IMR-90 (cell line): Measurements from ENCODE around the gene CXXC1. TPM values are rescaled to one million over a fixed set of nuclear protein-coding genes. Genes with fewer than 3 reads are reported as not detected.

Experiments
- ATAC-seq: fragments of 200-7000 bp; cut with Tn5 transposase; 2 replicates; pipeline ENCODE4 v1.9.1; 2020; ENCODE audit warnings: low read depth, mild to moderate bottlenecking, moderate library complexity
- BruUV-seq: library from RNA; stranded (reverse); fragments of 400-500 nt; replicated peaks from 2 replicates; lab custom pipeline; 2021; lab: Mats Ljungman, UMichigan
- CTCF ChIA-PET: fragments of 300-600 bp; formaldehyde crosslinking; extraction: SDS; loops from one replicate; lab custom pipeline; 2021; ENCODE audit warnings: antibody characterized with exemption; lab: Yijun Ruan, JAX
- POLR2A ChIA-PET: fragments of 300-600 bp; sonication (Branson Sonifier 250); formaldehyde crosslinking; loops from one replicate; lab custom pipeline; 2022; ENCODE audit warnings: antibody characterized with exemption; ENCODE audit not compliant: unreplicated experiment; lab: Charles Lee
- DNase-seq: peaks from one replicate; pipeline ENCODE4 v3.0.0; 2013
- H2AFZ ChIP-seq: replicated peaks from 2 replicates; pipeline ENCODE3; 2013; ENCODE audit warnings: low read length, mild to moderate bottlenecking; ENCODE audit not compliant: poor library complexity
- H2AK5ac ChIP-seq: 2 replicates; pipeline ENCODE4 v1.6.1; 2013; ENCODE audit warnings: low read depth, low read length, inconsistent platforms
- H2AK9ac ChIP-seq: replicated peaks from 2 replicates; pipeline ENCODE3; 2013; ENCODE audit warnings: mild to moderate bottlenecking, low read depth, low read length, moderate library complexity; ENCODE audit not compliant: poor library complexity
- H2BK120ac ChIP-seq: 2 replicates; pipeline ENCODE4 v1.6.1; 2013; ENCODE audit warnings: low read depth, low read length, inconsistent platforms
- H2BK15ac ChIP-seq: 3 replicates; pipeline ENCODE4 v1.6.1; 2013; ENCODE audit warnings: low read depth, low read length, inconsistent platforms
- H2BK20ac ChIP-seq: 2 replicates; pipeline ENCODE4 v1.6.1; 2013; ENCODE audit warnings: low read depth, mild to moderate bottlenecking, inconsistent platforms, low read length, moderate library complexity
- H2BK5ac ChIP-seq: 2 replicates; pipeline ENCODE4 v1.6.1; 2013; ENCODE audit warnings: mild to moderate bottlenecking, low read depth, low read length, inconsistent platforms; ENCODE audit not compliant: poor library complexity, severe bottlenecking
- H3K14ac ChIP-seq: replicated peaks from 2 replicates; pipeline ENCODE4 v1.6.1; 2013; ENCODE audit warnings: low read depth, low read length, inconsistent platforms
- H3K18ac ChIP-seq: 2 replicates; pipeline ENCODE4 v1.6.1; 2013; ENCODE audit warnings: low read depth, low read length, control low read depth
- H3K23ac ChIP-seq: 2 replicates; pipeline ENCODE4 v1.6.1; 2013; ENCODE audit warnings: low read depth, low read length, inconsistent platforms
- H3K27ac ChIP-seq: 2 replicates; pipeline ENCODE4 v1.5.1; 2013; ENCODE audit warnings: mild to moderate bottlenecking, control low read depth, low read length; ENCODE audit not compliant: insufficient read depth
- H3K27me3 ChIP-seq: 2 replicates; pipeline ENCODE4 v1.6.1; 2013; ENCODE audit warnings: low read length; ENCODE audit not compliant: control insufficient read depth, insufficient read depth
- H3K36me3 ChIP-seq: 2 replicates; pipeline ENCODE4 v1.6.1; 2013; ENCODE audit warnings: low read length, mixed read lengths; ENCODE audit not compliant: control insufficient read depth, insufficient read depth
- H3K4ac ChIP-seq: 2 replicates; pipeline ENCODE4 v1.6.1; 2013; ENCODE audit warnings: low read depth, low read length, inconsistent platforms
- H3K4me1 ChIP-seq: 2 replicates; pipeline ENCODE4 v1.6.1; 2013; ENCODE audit warnings: low read length, mixed read lengths; ENCODE audit not compliant: control insufficient read depth, insufficient read depth
- H3K4me2 ChIP-seq: 2 replicates; pipeline ENCODE4 v1.6.1; 2013; ENCODE audit warnings: low read depth, mild to moderate bottlenecking, control low read depth, low read length, moderate library complexity
- H3K4me3 ChIP-seq: 2 replicates; pipeline ENCODE4 v1.5.1; 2013; ENCODE audit warnings: low read depth, mild to moderate bottlenecking, control low read depth, low read length, moderate library complexity; ENCODE audit not compliant: insufficient read depth
- H3K56ac ChIP-seq: 2 replicates; pipeline ENCODE4 v1.6.1; 2013; ENCODE audit warnings: low read length, inconsistent platforms; ENCODE audit not compliant: insufficient read depth; ENCODE audit errors: extremely low read depth
- H3K79me1 ChIP-seq, 2 experiments: 2 replicates each; pipeline ENCODE4 v1.6.1; 2013; ENCODE audit warnings: low read length in 2 of 2, inconsistent platforms in 1 of 2, low read depth in 1 of 2
- H3K9ac ChIP-seq: 2 replicates; pipeline ENCODE4 v1.6.1; 2013; ENCODE audit warnings: low read depth, low read length, control low read depth
- H3K9me1 ChIP-seq: 2 replicates; pipeline ENCODE4 v1.6.1; 2013; ENCODE audit warnings: low read length, inconsistent platforms; ENCODE audit not compliant: insufficient read depth
- H3K9me3 ChIP-seq: 2 replicates; pipeline ENCODE4 v1.6.1; 2013; ENCODE audit warnings: low read length; ENCODE audit not compliant: control insufficient read depth, insufficient read depth
- H4K20me1 ChIP-seq: 2 replicates; pipeline ENCODE4 v1.6.1; 2013; ENCODE audit warnings: low read length, inconsistent platforms; ENCODE audit not compliant: insufficient read depth
- H4K5ac ChIP-seq: 2 replicates; pipeline ENCODE4 v1.6.1; 2013; ENCODE audit warnings: mild to moderate bottlenecking, low read depth, low read length, control low read depth
- H4K8ac ChIP-seq, 2 experiments: 2 replicates each; pipeline ENCODE4 v1.6.1; 2013; ENCODE audit warnings: low read depth in 2 of 2, low read length in 2 of 2, control low read depth in 1 of 2, inconsistent platforms in 1 of 2
- H4K91ac ChIP-seq: 2 replicates; pipeline ENCODE4 v1.6.1; 2013; ENCODE audit warnings: low read depth, low read length, inconsistent platforms; ENCODE audit not compliant: insufficient read depth
- POLR2A ChIP-seq: IDR thresholded peaks from 2 replicates; pipeline ENCODE4 v1.6.1; 2012; ENCODE audit warnings: mild to moderate bottlenecking, low read depth, low read length
- WGBS, 2 experiments: methylation state at CpG; one replicate each; pipeline versions ENCODE4 v1.1.5 to v1.1.7; 2013; ENCODE audit warnings: missing lambda C conversion rate in 2 of 2; ENCODE audit not compliant: insufficient read length in 1 of 2; ENCODE audit errors: extremely low coverage in 2 of 2; 5-methylcytosine and 5-hydroxymethylcytosine counted together
- dilution Hi-C: fragments of 300-500 bp; cut with HindIII; formaldehyde crosslinking; loops from one replicate; pipeline ENCODE4 v1.14.3; 2018; ENCODE audit warnings: low sequenced_read_pairs; ENCODE audit not compliant: unreplicated experiment
- in situ Hi-C: fragments of 300-500 bp; cut with MboI; formaldehyde crosslinking; loops from 3 replicates; pipeline ENCODE4 v1.14.3; 2019; ENCODE audit warnings: low sequenced_read_pairs, inconsistent platforms, mixed read lengths
- intact Hi-C: fragments of 100-400 bp; cut with micrococcal nuclease; formaldehyde crosslinking; loops from 2 replicates; pipeline ENCODE4 v1.10.0; 2022
- polyA plus RNA-seq, 3 experiments: library from polyadenylated mRNA; depleted of rRNA; stranded (reverse); fragments of >200 nt; gene quantifications; 2 replicates each; pipeline ENCODE4 v1.2.3, GENCODE V29; 2012; ENCODE audit warnings: low replicate concordance in 1 of 3
- total RNA-seq: library from RNA; depleted of rRNA; stranded (reverse); fragments of >200 nt; gene quantifications from 2 replicates; pipeline ENCODE4 v1.2.3, GENCODE V29; 2012
- TF ChIP-seq, protein P1 (sequence below): conservative IDR thresholded peaks from 2 replicates; pipeline ENCODE4 v1.5.1; 2012; ENCODE audit warnings: mild to moderate bottlenecking, low read depth, low read length, improper control_type of control experiment

The CXXC1 gene
- total and polyA plus RNA-seq, 2 of the 4 experiments (the other 2 are of a cell fraction) = 24.0 to 66.2 TPM

DNA sequence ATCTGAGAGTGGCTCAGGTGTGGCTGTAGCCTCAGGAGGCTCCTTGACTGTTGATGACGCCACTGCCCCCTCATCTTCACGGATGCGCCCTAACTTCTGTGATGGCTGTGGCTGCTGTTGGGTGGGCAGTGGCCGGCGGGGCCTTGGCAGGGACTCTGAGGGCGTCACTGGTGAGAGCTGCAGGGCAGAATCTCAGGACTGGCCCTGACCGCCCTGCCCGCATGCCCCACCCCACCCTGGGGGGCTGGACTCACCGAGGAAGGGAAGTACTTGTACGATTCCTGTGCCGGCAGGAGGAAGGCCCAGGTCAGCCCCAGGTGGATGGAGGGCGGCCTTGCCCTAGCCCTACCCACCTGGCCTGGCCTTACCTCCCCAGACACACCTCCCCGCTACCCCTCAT lies 2.4 kb downstream of the CXXC1 start:
- Histone ChIP-seq H3K23ac (no peak overlapping the region), H2AK5ac (no peak overlapping the region), H3K4ac (no peak overlapping the region), H2AFZ (no peak overlapping the region), H4K20me1 (peaks cover 3% of the 10 kb centered on the region; the same call in 1 of the 2 replicates), H2BK5ac (no peak overlapping the region), H3K9me1 (peaks cover 5% of the 10 kb centered on the region; the same call in 1 of the 2 replicates), H4K5ac (no peak overlapping the region), H4K8ac (no peak overlapping the region), H3K4me1 (peaks cover 6% of the 10 kb centered on the region), H3K56ac (no peak overlapping the region), H3K27ac (no peak overlapping the region), H3K27me3 (no peaks in the 10 kb centered on the region), H4K91ac (no peak overlapping the region), H2BK120ac (no peak overlapping the region), H3K9ac (no peak overlapping the region), H3K9me3 (no peaks in the 10 kb centered on the region), H3K79me1 (peaks cover 12 to 35% of the 10 kb centered on the region in 2 experiments; a peak in 3 of 4 replicates), H3K4me2 (no peak overlapping the region), H2BK20ac (no peak overlapping the region), H3K18ac (no peak overlapping the region), H3K4me3 (no peak overlapping the region), H2AK9ac (no peak overlapping the region), H3K14ac (no peak overlapping the region), H3K36me3 (peaks cover 30% of the 10 kb centered on the region), H2BK15ac (no peak overlapping the region)
- dilution Hi-C loops = no loop called here
- in situ Hi-C loops = loop anchor here (25.0 kb wide), 2 partner anchors 752 to 1648 kb away; partner anchors contain the start of gene SMAD4
- BruUV-seq = no TSS peak
- CTCF ChIA-PET = no interaction called here
- DNase-seq (no peak), ATAC-seq (no peak)
- intact Hi-C loops = loop anchor here (5.0 to 10.0 kb wide), 2 partner anchors 72 to 790 kb away; partner anchors contain the start of gene RPL17
- TF ChIP-seq, protein P1, sequence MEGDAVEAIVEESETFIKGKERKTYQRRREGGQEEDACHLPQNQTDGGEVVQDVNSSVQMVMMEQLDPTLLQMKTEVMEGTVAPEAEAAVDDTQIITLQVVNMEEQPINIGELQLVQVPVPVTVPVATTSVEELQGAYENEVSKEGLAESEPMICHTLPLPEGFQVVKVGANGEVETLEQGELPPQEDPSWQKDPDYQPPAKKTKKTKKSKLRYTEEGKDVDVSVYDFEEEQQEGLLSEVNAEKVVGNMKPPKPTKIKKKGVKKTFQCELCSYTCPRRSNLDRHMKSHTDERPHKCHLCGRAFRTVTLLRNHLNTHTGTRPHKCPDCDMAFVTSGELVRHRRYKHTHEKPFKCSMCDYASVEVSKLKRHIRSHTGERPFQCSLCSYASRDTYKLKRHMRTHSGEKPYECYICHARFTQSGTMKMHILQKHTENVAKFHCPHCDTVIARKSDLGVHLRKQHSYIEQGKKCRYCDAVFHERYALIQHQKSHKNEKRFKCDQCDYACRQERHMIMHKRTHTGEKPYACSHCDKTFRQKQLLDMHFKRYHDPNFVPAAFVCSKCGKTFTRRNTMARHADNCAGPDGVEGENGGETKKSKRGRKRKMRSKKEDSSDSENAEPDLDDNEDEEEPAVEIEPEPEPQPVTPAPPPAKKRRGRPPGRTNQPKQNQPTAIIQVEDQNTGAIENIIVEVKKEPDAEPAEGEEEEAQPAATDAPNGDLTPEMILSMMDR = no peak
- TF ChIP-seq POLR2A = no peak
- POLR2A ChIA-PET = no interaction called here
- WGBS, 2 experiments = 88% methylated on average over 7 of the region's 13 CpGs; no CpG with 5 or more reads in 1 of the 2 experiments
